ENCODE measurements around the gene BOLA1.
"Not testable (repeated sequence)": the region's sequence is repeated elsewhere in the genome, so short reads cannot be mapped to it uniquely, and the experiment has no call there.

BOLA1 gene

DNA sequence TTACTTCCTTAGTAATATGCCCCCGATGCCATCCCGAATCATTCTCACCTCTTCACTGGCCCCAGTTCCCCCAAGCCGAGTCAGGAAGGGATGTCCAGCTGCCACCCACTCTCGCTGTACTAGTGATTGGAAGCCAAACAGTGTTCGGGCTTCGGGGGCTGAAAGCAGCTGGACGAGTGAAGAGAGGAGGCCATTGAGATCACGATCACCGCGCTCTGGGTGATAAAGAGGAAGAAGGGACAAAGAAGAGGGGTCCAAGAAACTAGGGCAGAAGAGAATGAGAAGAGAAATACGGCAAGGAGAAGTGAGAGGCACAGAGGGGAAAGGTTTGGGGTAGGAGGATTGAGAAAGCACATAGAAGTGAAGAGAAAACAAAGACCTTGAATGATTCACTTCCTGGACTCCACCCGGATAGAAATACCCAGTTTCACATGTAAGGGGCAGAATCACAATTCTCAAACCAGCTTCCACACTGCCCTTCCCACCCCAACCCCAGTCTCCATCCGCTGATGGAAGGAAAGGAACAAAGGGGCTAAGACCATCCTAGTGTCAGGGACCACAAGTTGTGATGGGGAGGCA is 31.9 kb downstream of the BOLA1 start:
- no peak for DNase-seq (ENCODE audit: low read depth)

GRCh38 chr1:149932474-149932873 is 33.1 kb downstream of the BOLA1 start:
- no peak for DNase-seq (ENCODE audit: low read depth)

DNA sequence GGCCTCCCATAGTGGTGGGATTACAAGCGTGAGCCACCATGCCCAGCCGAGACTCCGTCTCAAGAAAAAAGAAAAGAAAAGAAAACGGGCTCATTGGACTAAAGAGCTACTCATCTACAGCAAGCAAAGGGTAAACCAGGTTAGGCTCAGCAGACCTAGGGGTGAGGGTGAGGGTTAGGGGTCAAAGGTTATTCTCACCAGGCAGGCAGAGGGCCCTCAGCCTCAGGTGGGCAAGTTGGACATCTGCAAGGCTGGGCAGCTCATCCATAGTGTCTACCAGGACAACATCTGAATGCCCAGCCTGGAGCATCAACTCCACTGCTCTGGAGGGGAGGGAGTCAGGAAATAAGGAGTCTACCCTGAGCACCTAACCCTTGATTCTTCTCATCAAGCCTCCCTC is 33.8 kb downstream of the BOLA1 start:
- DNase-seq (ENCODE audit: low read depth), result no peak

DNA sequence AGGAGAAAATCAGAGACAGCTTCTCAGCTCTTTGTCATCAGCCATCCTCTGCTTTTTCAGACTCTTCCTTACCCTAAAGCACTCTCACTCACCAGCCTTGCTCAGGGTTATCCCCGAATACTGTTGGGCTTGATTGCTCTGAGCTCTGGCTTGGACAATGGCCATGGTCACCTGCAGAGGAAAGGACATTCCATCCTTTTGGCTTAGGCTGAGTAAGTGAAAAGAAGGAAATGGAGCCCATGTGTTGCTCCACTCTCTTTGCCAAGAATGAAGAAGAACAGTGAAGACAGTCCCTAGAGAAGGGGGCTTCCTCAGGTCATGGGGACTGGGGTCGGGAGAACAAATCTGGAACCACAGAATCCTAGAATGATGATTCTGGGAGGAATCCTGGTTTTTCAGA is 35.0 kb downstream of the BOLA1 start:
- no peak for DNase-seq (ENCODE audit: low read depth)

GRCh38 chr1:149936170-149936991 is 37.0 kb downstream of the BOLA1 start, which contains the start of gene MTMR11:
TSS of gene MTMR11 (minus strand) at chr1:149936879. CDS start at chr1:149936647, 232 bp downstream.
- no peak for DNase-seq (ENCODE audit: low read depth)

GRCh38 chr1:149936992-149937705 is 37.8 kb downstream of the BOLA1 start:
- DNase-seq (ENCODE audit: low read depth), result no peak

DNA sequence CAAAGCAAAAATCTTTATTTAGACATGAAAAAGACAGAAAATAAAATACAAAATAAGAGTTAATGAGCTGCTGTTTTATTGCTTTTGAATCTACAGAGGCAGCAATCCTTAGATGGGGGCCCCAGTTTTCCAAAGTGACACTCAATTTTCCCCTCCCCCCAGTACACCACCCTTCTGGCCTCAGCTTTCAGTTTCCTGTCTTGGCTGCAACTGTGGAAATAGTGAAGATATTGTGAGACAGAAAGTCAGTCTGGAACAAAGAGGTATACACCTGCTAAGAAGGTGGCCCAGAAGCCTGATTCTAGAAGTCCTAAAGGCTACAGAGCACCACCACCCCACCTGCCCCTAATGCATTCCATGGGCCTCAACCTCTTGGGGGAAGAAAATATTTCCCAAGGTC is 38.4 kb downstream of the BOLA1 start:
- DNase-seq (ENCODE audit: low read depth), result no peak

DNA sequence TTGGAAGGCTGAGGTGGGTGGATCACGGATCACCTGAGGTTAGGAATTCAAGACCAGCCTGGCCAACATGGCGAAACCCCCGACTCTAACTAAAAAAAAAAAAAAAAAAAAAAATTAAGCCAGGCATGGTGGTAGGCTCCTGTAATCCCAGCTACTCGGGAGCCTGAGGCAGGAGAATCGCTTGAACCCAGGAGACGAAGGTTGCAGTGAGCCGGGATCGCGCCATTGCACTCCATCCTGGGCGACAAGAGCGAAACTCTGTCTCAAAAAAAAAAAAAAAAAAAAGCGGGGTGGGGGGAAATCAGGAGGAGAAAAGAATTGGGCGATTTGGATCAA is 39.3 kb downstream of the BOLA1 start:
- DNase-seq (ENCODE audit: low read depth), result not testable (repeated sequence)

DNA sequence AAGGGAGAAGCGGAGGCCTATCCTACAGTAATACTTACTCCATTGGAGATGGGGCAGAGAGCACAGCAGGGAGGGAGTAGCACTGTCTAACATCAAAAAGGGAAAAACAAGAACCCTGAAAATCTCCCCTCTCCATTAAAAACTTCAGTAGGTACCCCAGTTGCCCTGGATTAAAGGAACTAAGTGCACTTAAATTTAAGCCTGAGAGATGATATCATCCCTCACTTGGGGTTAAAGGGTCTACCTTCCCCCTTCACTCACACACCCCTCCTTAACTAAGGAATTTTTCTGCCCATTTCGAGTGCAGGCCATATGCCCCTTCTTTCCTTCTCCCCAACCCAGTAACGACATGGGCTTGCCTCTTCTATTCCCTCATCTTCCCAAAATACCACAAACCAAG is 41.1 kb downstream of the BOLA1 start:
- DNase-seq (ENCODE audit: low read depth), result no peak

GRCh38 chr1:149942207-149942606 is 42.8 kb downstream of the BOLA1 start:
- DNase-seq (ENCODE audit: low read depth), result no peak

DNA sequence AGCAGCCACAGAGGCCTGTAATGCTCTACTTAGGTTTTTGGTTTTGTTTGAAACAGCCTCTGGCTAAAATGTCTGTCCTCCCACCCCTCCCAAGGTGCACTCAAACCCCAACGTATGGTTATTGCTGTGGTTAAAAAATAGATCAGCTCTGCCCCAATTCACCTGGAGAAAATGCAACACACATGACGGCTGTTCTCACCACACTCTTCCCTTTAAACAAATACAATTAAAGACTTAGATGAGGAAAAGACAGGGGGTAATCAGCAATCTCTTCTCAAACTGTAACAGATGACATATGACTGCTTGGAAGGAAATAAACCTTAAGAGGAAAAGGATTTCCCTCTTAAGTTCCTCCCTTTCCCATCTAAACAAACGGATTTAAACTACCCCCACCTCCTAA is 43.5 kb downstream of the BOLA1 start:
- DNase-seq (ENCODE audit: low read depth), result no peak

DNA sequence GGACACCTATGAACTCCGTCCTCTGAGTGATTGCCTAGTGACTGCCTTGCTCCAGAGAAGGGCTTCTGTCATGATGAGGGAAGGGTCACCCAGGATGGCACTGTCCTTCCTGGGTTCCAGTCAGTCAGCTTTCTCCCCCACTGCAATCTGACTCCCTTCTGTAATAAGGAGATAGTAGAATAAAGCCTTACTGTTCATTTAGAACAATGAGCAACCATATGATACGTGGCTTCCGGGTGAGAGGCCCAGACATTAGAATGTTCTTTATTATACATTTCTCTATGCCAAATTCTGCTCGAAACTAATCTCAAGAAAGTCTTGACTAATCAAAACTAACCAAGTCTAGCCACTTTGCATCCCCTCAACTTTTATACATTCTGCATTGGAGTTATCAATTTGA is 45.8 kb downstream of the BOLA1 start:
- DNase-seq (ENCODE audit: low read depth), result no peak

DNA sequence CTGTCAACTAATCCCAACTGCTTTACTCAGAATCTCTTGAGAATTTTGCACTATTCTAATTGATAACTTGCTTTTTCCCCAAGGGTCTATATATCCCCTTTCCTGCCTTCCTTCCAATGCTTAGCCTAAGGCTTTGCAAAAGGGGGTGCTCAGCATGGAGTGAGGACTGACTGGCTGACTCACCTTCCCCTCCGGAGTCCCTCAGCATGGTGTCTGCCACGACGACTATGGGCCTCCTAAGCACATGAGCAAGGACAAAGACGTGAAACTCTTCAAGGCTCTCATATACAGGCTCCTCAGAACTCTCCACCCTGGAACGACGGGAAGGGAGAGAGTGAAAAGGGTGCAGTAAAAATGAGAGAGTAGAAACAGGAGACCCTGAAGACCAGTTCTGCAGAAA is 50.5 kb downstream of the BOLA1 start:
- no peak for DNase-seq (ENCODE audit: low read depth)
